Keratinocyte (primary cell): ENCODE data around the gene PHKA2. TPM values are rescaled to one million over a fixed set of nuclear protein-coding genes. Genes with fewer than 3 reads are reported as not detected.

ENCODE experiments used
- DNase-seq: peaks from one replicate; pipeline ENCODE4 v3.0.0-alpha.2; 2011; ENCODE audit warnings: low read depth, missing footprints, low spot score
- FAIRE-seq: peaks from 2 replicates; lab custom pipeline; 2011; peaks lifted over from hg19 to GRCh38; lab: Jason Lieb, UNC
- H2AFZ ChIP-seq: 2 replicates; pipeline ENCODE4 v1.6.0; 2012; ENCODE audit warnings: low read length, control low read depth, inconsistent platforms; ENCODE audit not compliant: control insufficient read depth
- H3K27ac ChIP-seq: 2 replicates; pipeline ENCODE4 v1.5.1; 2011; ENCODE audit warnings: low read length; ENCODE audit not compliant: control insufficient read depth, insufficient read depth
- H3K27me3 ChIP-seq: 3 replicates; pipeline ENCODE4 v1.6.0; 2011; ENCODE audit warnings: low read length; ENCODE audit not compliant: control insufficient read depth, insufficient read depth; ENCODE audit errors: extremely low read depth
- H3K36me3 ChIP-seq, 2 experiments: 2 replicates in 1 of 2; 3 replicates in 1 of 2; pipeline ENCODE4 v1.5.1; 2011; ENCODE audit warnings: low read length in 2 of 2, mild to moderate bottlenecking in 1 of 2; ENCODE audit not compliant: control insufficient read depth in 2 of 2, insufficient read depth in 2 of 2; ENCODE audit errors: extremely low read depth in 1 of 2
- H3K4me1 ChIP-seq: 3 replicates; pipeline ENCODE4 v1.5.1; 2011; ENCODE audit warnings: low read length; ENCODE audit not compliant: control insufficient read depth, insufficient read depth; ENCODE audit errors: extremely low read depth
- H3K4me2 ChIP-seq: 3 replicates; pipeline ENCODE4 v1.6.0; 2011; ENCODE audit warnings: low read depth, low read length; ENCODE audit not compliant: control insufficient read depth, insufficient read depth; ENCODE audit errors: extremely low read depth
- H3K4me3 ChIP-seq, 3 experiments: fragments of 200-600 bp in 1 of 3; sonication (generic) in 1 of 3; 2 replicates in 2 of 3; 3 replicates in 1 of 3; pipeline ENCODE4 v1.5.1; 2011 to 2016; ENCODE audit warnings: low read length in 3 of 3, mild to moderate bottlenecking in 3 of 3, control low read depth in 2 of 3, inconsistent platforms in 1 of 3, low read depth in 1 of 3, mixed read lengths in 1 of 3, mixed run types in 1 of 3, moderate library complexity in 1 of 3; ENCODE audit not compliant: control insufficient read depth in 2 of 3, insufficient read depth in 2 of 3; ENCODE audit errors: extremely low read depth in 1 of 3
- H3K79me2 ChIP-seq: 2 replicates; pipeline ENCODE4 v1.6.0; 2012; ENCODE audit warnings: low read length; ENCODE audit not compliant: control insufficient read depth, insufficient read depth
- H3K9ac ChIP-seq: 3 replicates; pipeline ENCODE4 v1.6.0; 2011; ENCODE audit warnings: low read length; ENCODE audit not compliant: control insufficient read depth, insufficient read depth; ENCODE audit errors: extremely low read depth
- H3K9me1 ChIP-seq: 3 replicates; pipeline ENCODE4 v1.6.0; 2011; ENCODE audit warnings: low read length; ENCODE audit not compliant: control insufficient read depth, insufficient read depth; ENCODE audit errors: extremely low read depth
- H3K9me3 ChIP-seq: 2 replicates; pipeline ENCODE4 v1.5.1; 2012; ENCODE audit warnings: low read depth, low read length; ENCODE audit not compliant: control insufficient read depth
- H4K20me1 ChIP-seq: 3 replicates; pipeline ENCODE4 v1.6.0; 2011; ENCODE audit warnings: low read length; ENCODE audit not compliant: control insufficient read depth, insufficient read depth; ENCODE audit errors: extremely low read depth
- CTCF ChIP-seq, 3 experiments: IDR thresholded peaks in 1 of 3; conservative IDR thresholded peaks in 1 of 3; optimal IDR thresholded peaks in 1 of 3; 2 replicates in 2 of 3; 3 replicates in 1 of 3; pipeline versions ENCODE3 to v1.5.1; 2011; ENCODE audit warnings: low read length in 3 of 3, mild to moderate bottlenecking in 3 of 3, moderate library complexity in 2 of 3, control low read depth in 1 of 3, inconsistent platforms in 1 of 3; ENCODE audit not compliant: insufficient read depth in 2 of 3; ENCODE audit errors: extremely low read depth in 1 of 3
- EZH2 ChIP-seq: IDR thresholded peaks from one replicate; pipeline ENCODE4 v1.6.1; 2012; ENCODE audit warnings: inconsistent platforms, mild to moderate bottlenecking, low read length, moderate library complexity
- dilution Hi-C: fragments of 300-500 bp; cut with MboI; formaldehyde crosslinking; loops from one replicate; pipeline ENCODE4 v1.7.0; 2020; ENCODE audit warnings: low sequenced_read_pairs; ENCODE audit not compliant: extremely low pct_ligation_motif_present
- polyA plus RNA-seq, 5 experiments: library from polyadenylated mRNA; depleted of rRNA in 3 of 5; stranded (reverse) in 3 of 5; stranded (forward) in 1 of 5; unstranded in 1 of 5; fragments of >200 nt; gene quantifications; 1 replicate in 1 of 5; 2 replicates in 3 of 5; 3 replicates in 1 of 5; pipeline versions ENCODE4 v1.2.1 to v1.2.3, GENCODE V29; 2011 to 2012; ENCODE audit warnings: missing spikeins in 2 of 5, low read depth in 1 of 5, low replicate concordance in 1 of 5

Gene PHKA2
- polyA plus RNA-seq, 1 donor (not counting 4 experiments of a cell fraction or from before 2014, with no cell fraction given) = 14.1 TPM

GRCh38 chrX:18927558-18927957, 56.4 kb downstream of the PHKA2 start:
- TF ChIP-seq CTCF (optimal IDR thresholded peaks at IDR 0.05 in 1 of 3, IDR thresholded peaks at IDR 0.05 in 1 of 3, conservative IDR thresholded peaks at IDR 0.05 in 1 of 3; ENCODE audit: extremely low read depth in 1 of 3, insufficient read depth in 2 of 3, low read length in 3 of 3) (no peak), EZH2 (no peak)
- dilution Hi-C loops = no loop called here
- FAIRE-seq = no peak

GRCh38 chrX:18924507-18925088, 59.3 kb downstream of the PHKA2 start:
- Histone ChIP-seq H3K9ac (no peak overlapping the region), H3K9me1 (no peaks in the 10 kb centered on the region), H3K36me3 (peaks cover 2 to 3% of the 10 kb centered on the region in 2 experiments), H2AFZ (no peak overlapping the region), H4K20me1 (no peaks in the 10 kb centered on the region), H3K27ac (no peak overlapping the region), H3K4me2 (no peak overlapping the region), H3K9me3 (no peaks in the 10 kb centered on the region), H3K79me2 (no peaks in the 10 kb centered on the region), H3K27me3 (no peaks in the 10 kb centered on the region), H3K4me1 (no peaks in the 10 kb centered on the region), H3K4me3 (no peak overlapping the region)
- no peak for DNase-seq
- TF ChIP-seq CTCF (optimal IDR thresholded peaks at IDR 0.05 in 1 of 3, IDR thresholded peaks at IDR 0.05 in 1 of 3, conservative IDR thresholded peaks at IDR 0.05 in 1 of 3; ENCODE audit: extremely low read depth in 1 of 3, insufficient read depth in 2 of 3, low read length in 3 of 3) (no peak), EZH2 (no peak)
- dilution Hi-C loops = no loop called here
- no peak for FAIRE-seq

More at GRCh38 chrX:18927558-18927957, 56.4 kb downstream of the PHKA2 start:
- Histone ChIP-seq H3K4me1 (no peaks in the 10 kb centered on the region), H3K27me3 (no peaks in the 10 kb centered on the region), H2AFZ (no peak overlapping the region), H4K20me1 (no peaks in the 10 kb centered on the region), H3K36me3 (peaks cover 2 to 3% of the 10 kb centered on the region in 2 experiments), H3K4me2 (no peak overlapping the region), H3K79me2 (no peaks in the 10 kb centered on the region), H3K9me3 (no peaks in the 10 kb centered on the region), H3K4me3 (no peak overlapping the region), H3K27ac (no peak overlapping the region), H3K9me1 (no peaks in the 10 kb centered on the region), H3K9ac (no peak overlapping the region)
- DNase-seq = no peak
